Spleen (tissue), 7 donors: Measurements from ENCODE around the gene IL34.
A peak's percentile ranks its signal among the peaks of the same experiment; 100 is the strongest.

Experiments used
- CTCF ChIP-seq, 11 experiments: fragments of 200-600 bp in 7 of 11; fragments of 450-650 bp in 4 of 11; sonication (generic) in 4 of 11; IDR thresholded peaks in 8 of 11; conservative IDR thresholded peaks in 3 of 11; 1 replicate in 7 of 11; 2 replicates in 4 of 11; pipeline versions ENCODE4 v1.4.0 to v1.8.0; 2016 to 2021; ENCODE audit warnings: antibody characterized with exemption in 11 of 11, inconsistent platforms in 4 of 11, mild to moderate bottlenecking in 1 of 11
- POLR2A ChIP-seq, 3 donors: fragments of 450-650 bp; IDR thresholded peaks; one replicate each; pipeline ENCODE4 v1.5.1; 2017; ENCODE audit warnings: antibody characterized with exemption in 3 of 3, mild to moderate bottlenecking in 1 of 3
- donor health status: DM: no; HTN: no; CAD: no; lungs with moderate emphysema.
- donor health status: DM: no; HTN: no; CAD: no.
- donor health status: DM: no; HTN: no; CAD: no.

DNA sequence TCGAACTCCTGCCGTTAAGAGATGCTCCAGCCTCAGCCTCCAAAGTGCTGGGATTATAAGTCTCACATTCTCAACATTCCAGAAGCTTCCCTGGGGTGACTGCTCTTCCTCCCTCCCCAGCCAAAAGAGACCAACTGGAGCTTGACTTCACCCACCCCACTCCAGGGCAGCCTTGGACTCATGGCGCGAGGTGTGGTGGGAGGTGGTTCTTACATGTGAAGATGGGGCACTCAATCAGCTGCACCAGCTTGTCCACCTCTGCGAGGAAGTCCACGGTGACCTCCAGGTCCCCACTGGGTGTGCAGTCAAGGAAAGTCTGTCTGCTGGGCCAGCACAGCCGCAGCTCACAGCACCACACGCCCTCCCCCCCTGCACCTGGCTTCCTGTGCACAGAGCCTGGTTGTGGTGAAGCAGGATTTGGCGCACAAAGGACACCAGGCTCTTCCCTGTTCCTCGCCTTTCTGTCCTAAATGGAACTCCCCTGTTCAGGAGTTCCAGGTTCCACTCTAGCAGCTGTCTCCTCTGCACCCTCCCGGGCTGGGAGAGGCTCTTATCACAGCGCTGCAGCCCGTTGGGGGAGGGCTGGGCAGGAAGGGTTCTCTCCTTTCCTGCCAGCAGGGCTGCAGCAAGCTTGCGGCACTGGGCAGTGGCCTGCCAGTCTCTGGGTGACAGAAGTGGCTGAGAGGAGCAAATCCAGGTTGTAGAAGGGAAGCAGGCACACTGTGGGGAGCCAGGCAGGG, 49.1 kb downstream of the IL34 start:
- TF ChIP-seq CTCF (IDR thresholded peaks at IDR 0.05 in 8 of 11, conservative IDR thresholded peaks at IDR 0.05 in 3 of 11) (peak in 4 of 11 experiments; percentile 8 to 31 (median 16)), POLR2A (IDR thresholded peaks at IDR 0.05) (no peak)
